Spleen (tissue), 7 donors: ENCODE data around the gene XPO6.

ENCODE experiments used
- POLR2AphosphoS5 ChIP-seq, 3 donors: sonication (generic); formaldehyde crosslinking; IDR thresholded peaks; one replicate each; pipeline ENCODE4 v1.5.1; 2017; ENCODE audit warnings: antibody characterized with exemption in 3 of 3
- TF ChIP-seq, protein P1 (sequence below), 11 experiments: fragments of 200-600 bp in 7 of 11; fragments of 450-650 bp in 4 of 11; sonication (generic) in 4 of 11; IDR thresholded peaks in 8 of 11; conservative IDR thresholded peaks in 3 of 11; 1 replicate in 7 of 11; 2 replicates in 4 of 11; pipeline versions ENCODE4 v1.4.0 to v1.8.0; 2016 to 2021; ENCODE audit warnings: antibody characterized with exemption in 11 of 11, inconsistent platforms in 4 of 11, mild to moderate bottlenecking in 1 of 11
- donor health status: DM: no; HTN: no; CAD: no; lungs with moderate emphysema.
- donor health status: DM: no; HTN: no; CAD: no.
- donor health status: DM: no; HTN: no; CAD: no.

- no peak for TF ChIP-seq POLR2AphosphoS5 (IDR thresholded peaks at IDR 0.05)
- TF ChIP-seq, protein P1, sequence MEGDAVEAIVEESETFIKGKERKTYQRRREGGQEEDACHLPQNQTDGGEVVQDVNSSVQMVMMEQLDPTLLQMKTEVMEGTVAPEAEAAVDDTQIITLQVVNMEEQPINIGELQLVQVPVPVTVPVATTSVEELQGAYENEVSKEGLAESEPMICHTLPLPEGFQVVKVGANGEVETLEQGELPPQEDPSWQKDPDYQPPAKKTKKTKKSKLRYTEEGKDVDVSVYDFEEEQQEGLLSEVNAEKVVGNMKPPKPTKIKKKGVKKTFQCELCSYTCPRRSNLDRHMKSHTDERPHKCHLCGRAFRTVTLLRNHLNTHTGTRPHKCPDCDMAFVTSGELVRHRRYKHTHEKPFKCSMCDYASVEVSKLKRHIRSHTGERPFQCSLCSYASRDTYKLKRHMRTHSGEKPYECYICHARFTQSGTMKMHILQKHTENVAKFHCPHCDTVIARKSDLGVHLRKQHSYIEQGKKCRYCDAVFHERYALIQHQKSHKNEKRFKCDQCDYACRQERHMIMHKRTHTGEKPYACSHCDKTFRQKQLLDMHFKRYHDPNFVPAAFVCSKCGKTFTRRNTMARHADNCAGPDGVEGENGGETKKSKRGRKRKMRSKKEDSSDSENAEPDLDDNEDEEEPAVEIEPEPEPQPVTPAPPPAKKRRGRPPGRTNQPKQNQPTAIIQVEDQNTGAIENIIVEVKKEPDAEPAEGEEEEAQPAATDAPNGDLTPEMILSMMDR (IDR thresholded peaks at IDR 0.05 in 8 of 11, conservative IDR thresholded peaks at IDR 0.05 in 3 of 11) = no peak
Measured at GRCh38 chr16:28105297-28105696, 106.5 kb downstream of the XPO6 start.
